ENCODE measurements around the gene NCBP2.

DNA sequence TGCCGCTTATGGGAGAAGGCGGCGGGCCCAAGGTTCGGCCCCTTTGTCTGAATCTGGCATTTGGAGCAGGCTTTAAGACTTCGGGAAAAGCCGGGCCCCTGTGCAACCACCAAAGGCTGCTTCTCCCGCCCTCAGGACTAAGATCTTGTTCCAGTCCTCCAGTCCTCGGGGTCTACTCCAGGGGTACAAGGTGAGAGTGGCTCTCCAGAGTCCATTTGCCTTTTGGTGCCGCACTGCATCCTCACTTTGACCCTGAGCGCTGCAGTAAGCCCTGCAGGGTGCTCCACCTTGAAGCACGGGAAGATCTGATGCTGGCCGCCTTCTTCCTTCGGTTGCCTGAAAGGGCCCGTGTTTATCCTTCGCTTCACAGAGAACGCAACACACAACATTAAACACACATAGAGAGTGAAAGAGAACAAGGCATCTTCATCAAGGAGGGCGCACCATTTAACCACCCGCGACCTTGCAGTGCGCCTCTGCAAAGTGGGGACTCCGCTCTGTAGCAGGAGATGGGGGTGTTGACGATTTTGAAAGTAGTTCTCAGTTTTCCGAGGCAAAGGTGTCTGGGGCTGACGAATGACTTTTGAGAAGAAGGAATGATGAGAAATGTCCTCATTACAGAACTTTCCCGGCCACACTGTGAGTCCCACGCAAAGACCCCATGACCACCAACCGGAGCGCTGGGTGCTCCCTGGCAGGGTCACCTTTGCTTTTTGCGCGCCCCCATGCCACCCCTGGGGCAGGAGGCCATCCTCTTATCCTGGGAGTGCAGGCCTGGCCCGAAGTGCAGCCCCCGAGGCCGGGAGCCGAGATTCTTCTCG, 25.3 kb upstream of the NCBP2 start:
- TF ChIP-seq, protein P1, sequence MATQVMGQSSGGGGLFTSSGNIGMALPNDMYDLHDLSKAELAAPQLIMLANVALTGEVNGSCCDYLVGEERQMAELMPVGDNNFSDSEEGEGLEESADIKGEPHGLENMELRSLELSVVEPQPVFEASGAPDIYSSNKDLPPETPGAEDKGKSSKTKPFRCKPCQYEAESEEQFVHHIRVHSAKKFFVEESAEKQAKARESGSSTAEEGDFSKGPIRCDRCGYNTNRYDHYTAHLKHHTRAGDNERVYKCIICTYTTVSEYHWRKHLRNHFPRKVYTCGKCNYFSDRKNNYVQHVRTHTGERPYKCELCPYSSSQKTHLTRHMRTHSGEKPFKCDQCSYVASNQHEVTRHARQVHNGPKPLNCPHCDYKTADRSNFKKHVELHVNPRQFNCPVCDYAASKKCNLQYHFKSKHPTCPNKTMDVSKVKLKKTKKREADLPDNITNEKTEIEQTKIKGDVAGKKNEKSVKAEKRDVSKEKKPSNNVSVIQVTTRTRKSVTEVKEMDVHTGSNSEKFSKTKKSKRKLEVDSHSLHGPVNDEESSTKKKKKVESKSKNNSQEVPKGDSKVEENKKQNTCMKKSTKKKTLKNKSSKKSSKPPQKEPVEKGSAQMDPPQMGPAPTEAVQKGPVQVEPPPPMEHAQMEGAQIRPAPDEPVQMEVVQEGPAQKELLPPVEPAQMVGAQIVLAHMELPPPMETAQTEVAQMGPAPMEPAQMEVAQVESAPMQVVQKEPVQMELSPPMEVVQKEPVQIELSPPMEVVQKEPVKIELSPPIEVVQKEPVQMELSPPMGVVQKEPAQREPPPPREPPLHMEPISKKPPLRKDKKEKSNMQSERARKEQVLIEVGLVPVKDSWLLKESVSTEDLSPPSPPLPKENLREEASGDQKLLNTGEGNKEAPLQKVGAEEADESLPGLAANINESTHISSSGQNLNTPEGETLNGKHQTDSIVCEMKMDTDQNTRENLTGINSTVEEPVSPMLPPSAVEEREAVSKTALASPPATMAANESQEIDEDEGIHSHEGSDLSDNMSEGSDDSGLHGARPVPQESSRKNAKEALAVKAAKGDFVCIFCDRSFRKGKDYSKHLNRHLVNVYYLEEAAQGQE (IDR thresholded peaks at IDR 0.05; ENCODE audit: insufficient read depth in 1 of 2, low read depth in 2 of 2, low read length in 2 of 2) = no peak
- no peak for TF ChIP-seq POLR2AphosphoS5 (IDR thresholded peaks at IDR 0.05; ENCODE audit: low read depth, low read length)
- no peak for TF ChIP-seq SIN3A (IDR thresholded peaks at IDR 0.05; ENCODE audit: borderline replicate concordance, insufficient read depth, low read length)
- no peak for TF ChIP-seq TAF1 (IDR thresholded peaks at IDR 0.05; ENCODE audit: borderline replicate concordance, insufficient read depth, low read length)
